HG03025 (cell line): Measurements from ENCODE around the gene TP53BP2.
"Not testable (repeated sequence)": the region's sequence is repeated elsewhere in the genome, so short reads cannot be mapped to it uniquely, and the experiment has no call there.

Experiments used
- ATAC-seq: cut with Tn5 transposase; IDR thresholded peaks from one replicate; pipeline ENCODE4 v1.9.1; 2021; ENCODE audit warnings: mild to moderate bottlenecking, moderate library complexity; ENCODE audit not compliant: unreplicated experiment, low FRiP score

The TP53BP2 gene

DNA sequence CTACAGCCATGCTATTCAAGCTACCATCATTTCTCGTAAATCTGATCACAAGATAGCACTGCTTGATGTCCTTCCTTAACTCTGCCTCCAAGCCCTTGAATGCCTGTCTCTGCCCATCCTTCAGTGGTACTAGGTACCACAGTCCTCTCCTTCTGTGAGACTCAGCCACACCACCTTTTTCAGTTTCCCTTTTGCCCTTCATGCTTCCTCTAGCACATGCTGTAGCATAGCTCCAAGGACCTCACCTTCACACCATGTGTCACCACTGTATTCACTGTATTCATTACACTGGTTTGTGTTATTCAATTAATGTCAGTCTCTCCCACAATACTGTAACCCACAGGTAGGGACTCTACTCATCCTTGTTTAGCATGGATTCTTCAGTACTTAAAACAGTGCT is 8.0 kb upstream of the TP53BP2 start:
- ATAC-seq = no peak

DNA sequence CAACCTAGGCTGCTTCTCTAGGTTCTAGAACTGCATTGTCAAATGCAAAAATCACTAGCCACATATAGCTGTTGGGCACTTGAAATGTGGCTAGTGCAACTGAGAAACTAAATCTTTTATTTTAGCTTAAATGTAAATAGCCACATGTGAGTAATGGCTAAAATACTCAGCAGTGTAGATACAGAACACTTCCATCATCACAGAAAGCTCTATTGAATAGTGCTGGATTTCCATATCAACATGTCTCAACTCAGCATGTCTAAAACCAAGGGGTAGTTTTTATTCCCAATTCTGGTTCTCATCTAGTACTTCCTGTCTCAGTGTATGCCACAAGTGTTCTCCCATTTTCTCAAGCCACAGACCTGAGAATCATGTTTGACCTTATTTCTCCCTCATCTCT is 7.5 kb upstream of the TP53BP2 start:
- ATAC-seq = no peak

DNA sequence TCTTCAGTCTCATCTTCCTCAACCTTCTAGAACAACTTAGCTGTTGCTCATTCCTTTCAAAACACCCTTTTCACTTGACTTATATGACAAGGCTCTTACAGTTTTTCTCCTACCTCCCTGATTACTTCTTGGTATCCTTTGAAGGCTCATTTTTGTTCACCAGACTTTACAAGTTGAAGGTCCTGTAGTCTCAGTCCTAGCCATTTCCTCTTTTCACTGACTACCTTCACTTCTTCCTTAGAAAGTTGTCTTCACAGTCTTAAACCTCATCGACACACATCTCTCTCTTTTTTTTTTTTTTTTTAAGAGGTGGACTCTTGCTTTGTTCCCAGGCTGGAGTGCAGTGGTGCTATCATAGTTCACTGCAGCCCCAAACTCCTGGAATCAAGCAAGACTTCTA is 6.6 kb upstream of the TP53BP2 start:
- ATAC-seq = no peak

DNA sequence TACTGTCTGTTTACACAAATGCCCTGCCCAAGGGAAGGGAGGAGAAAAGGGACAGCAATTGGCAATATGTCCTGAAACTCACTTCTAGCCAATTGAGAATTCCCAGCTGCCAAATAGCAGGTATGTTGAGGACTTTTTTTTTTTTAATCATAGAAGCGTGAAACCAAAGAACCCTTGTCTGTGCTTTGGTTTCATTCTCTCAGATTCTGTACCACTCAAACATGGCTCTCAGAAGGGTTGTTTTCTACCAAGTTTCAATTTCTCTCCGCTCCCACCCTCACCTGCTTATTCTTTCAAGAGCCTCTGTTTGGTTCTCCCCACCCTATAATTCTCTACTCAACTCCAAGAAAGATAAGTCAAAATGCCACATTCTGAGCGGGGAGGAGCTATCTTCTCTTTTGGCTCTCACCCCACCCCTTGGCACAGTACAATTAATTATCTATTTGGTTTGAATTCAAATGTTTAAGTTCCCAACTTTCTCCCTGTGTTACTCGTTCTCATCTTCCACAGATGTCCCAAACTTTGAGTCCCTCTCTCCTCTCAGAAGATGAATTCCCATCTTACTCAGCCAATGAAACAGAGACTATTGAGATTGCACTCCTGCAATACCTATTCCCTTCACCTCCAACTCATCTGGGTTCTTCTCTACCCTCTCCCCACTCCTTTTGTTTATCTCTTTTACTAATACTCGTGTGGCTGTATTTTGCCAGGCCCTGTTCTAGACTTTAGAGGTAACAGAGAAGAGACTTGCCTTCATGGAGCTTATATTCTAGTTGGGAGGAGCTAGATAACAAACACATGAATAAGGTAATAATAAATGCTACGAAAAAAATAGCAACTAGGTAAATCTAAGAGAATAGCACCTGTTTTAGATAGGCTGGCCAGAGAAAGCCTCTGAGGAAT is 3.9 kb upstream of the TP53BP2 start:
- ATAC-seq = no peak

DNA sequence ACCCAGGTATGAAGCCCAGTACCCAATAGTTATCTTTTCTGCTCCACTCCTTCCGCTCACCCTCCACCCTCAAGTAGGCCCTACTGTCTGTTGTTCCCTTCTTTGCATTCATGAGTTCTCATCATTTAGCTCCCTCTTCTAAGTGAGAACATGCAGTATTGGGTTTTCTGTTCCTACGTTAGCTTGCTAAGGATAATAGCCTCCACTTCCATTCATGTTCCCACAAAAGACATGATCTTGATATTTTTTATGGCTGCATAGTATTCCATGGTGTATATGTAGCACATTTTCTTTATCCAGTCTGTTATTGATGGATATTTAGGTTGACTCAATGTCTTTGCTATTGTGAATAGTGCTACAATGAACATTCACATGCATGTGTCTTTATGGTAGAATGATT is 2.8 kb upstream of the TP53BP2 start:
- ATAC-seq = no peak

DNA sequence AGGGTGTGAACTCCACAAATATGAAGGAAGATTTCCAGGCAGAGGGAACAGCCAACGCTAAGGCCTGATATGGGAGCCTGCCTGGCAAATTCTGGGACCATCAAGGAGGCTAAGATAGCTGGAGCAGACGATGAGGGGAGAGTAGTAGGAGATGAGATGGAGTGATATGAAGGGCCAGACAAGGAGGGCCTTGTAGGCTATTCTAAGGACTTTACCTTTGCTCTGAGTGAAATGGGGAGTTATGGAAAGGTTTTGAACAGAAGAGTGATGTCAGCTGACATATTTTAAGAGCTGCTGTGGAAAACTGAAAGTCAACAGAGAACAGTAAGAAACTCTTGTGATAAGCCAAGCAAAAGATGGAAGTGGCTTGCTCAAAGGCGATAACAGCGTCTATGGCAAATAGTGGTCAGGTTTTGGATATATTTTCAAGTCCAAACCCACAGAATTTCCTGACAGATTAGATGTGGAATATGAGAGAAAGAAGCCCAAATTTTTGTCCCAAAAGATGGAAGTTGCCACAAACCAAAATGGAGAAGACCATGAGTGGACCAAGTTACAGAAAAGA is 2.1 kb upstream of the TP53BP2 start:
- ATAC-seq = no peak

DNA sequence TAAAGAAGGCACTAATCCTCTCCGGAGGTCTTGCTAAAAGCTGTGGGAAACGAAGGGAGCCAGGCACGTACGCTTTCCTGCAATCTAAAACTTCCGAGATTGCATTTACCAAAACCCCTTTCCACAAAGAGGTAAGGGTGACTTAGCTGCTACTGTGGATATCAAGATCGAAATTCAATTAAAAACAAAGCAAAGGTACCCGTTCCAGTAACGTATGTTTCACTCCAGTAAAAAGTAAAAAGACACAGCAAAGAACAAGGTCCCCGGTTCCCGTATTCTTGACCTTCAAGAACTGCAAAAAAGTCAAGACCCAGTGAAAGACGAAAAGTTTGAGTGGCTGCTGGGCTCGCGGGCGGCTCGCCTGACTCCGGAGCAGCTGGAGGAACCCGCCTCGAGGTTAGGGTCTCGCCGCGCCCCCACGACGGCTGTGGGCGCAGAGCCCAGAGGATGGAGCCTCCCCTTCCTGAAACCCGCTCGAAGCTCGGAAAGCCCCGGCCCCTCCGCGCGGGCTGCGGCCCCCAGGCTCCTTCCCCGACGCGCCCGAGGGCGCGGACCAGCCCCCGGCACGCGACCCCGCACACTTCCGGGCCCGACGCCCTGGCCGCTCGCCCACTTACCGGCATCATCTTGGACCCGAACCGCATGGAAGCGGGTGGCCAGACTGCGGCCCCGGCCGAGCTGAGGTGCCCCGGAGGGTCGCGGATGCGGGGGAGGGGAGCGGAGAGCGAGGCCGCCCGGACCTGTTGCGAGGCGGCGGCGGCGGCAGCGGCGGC is 524 bp downstream of the TP53BP2 start:
- no peak for ATAC-seq

DNA sequence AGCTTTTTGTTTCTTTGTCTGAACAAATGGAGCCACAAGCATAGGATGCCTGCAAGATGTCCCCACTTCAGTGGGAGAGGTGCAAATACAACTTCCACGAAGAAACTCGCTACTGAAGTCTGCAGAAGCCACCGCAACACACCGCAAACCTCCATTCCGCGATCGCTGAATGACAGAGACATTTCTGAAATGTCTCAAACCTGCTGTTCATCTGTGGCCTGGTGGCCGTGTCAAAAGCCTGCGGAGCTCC is 1.0 kb downstream of the TP53BP2 start:
- ATAC-seq = no peak

DNA sequence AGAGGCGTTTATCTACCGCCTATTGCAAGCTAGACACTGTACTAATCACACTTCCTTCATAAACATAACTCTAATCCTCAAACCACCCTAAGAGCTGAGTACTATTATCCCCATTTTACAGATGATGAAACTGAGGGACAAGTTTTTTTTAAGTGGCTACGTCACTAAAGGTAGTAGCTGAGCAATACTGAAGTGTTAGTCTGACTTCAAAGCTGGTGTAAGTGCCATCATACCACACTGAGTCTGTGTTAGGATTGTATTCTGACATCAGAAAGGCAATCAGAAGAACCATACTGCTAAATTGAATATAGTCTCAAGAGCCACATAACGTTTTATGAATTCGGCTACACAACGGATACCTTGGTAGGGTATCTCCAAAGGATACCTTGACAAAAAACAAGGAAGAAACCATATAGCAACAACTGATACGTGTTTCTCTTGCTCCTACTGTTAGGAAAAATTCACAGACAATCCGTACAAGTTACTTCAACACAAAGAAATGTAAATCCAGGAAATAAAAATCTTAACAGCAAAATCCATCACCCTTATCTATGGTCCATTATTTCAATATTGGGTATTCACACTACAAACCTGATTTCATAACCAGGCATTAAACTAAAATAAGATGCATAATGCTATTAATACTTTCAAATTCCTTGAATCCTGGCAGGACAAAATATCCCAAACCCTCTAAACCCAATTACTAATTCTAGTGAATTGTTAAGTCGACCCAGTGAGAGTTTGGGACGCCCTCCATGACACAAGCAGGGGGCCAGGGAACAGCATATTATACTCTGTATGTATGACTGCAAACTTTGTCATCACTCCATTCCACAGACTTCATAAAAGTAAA is 1.6 kb downstream of the TP53BP2 start:
- ATAC-seq = no peak

DNA sequence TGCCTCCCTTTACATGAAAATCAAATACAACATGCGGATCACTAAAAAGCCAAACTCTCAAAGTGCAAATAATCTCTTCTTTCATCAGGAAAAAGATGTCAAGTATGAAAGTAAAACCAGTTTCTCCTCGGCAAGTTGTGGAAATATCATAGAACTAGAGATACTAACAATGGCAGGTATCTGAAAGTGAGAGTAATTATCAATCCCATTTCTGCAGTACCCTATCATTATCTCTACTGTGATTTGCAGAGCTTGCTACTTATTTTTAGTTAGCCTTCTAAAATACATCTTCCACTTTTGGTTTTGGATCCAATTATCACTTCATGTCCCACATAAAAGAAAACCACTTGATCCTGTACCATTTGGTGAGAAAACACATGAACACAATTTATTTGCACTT is 3.0 kb downstream of the TP53BP2 start:
- ATAC-seq = no peak

DNA sequence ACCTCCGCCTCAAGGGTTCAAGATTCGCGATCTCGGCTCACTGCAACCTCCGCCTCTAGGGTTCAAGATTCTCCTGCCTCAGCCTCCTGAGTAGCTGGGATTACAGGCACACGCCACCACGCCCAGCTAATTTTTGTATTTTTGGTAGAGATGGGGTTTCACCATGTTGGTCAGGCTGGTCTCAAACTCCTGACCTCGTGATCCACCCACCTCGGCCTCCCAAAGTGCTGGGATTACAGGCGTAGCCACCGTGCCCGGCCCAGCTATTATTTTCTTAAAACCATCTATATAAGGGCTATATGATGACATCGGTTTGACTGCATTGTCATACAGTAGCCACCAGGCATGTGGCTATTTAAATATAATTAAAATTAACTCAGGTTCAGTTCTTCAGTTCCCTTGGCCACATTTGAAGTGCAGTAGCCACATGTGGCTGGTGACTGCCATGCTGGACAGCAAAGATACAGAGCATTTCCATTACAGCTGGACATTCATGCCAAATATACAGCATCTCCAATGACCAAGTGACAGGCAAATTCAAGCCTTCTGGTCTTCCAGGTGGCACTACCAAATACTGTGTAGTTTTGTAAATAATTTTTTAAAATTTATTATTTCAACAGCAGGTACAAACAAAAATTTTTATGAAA is 3.6 kb downstream of the TP53BP2 start:
- ATAC-seq = not testable (repeated sequence)

DNA sequence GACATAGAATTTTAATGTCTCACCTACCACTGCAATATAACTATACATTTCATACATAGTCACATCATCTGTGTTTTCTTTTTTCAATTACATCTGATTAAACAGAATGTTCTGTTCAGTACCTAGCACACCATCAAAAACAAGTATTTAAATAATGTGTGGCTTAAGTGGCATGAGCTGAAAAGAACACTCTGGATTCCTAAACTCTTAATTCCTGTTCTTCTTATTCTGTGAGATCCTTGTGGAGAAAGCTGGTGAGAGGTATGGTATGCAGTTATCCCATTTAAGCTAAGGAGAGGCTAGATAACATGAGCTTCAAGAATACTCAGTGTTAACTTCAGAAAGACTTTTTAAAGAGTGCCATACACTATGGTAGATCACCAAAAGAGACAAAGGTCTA is 5.5 kb downstream of the TP53BP2 start:
- ATAC-seq = no peak

DNA sequence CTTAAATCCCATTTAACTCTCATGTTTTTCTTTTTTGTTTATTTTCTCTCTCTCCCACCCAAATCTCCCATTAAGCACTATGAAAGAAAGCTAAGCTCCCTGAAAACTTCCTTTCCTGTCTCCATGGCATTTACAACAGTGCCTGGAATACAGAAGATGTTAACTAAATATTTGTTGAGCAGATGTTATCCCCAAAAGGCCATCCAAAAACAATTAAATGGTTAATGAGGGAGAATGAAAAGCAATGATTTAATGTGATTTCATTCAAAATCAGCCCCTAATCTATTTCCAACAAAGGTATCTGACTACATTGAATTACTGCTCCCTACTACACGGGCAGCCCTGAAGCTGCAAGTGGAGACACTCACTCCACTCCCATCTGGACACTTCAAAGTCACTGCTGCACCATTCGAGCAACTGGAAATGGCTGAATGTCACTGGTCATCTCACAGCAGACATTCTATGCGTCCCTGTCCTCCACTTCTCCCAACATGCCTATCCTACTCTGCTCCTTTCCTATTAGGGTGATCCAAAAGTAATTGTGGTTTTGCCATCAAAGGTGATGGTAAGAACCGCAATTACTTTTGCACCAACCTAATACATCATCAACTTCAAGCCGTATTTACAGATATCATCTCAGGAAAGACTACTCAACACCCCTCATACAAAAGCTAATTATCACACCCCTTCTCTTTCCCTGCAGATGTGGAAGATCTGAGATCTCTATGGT is 7.5 kb downstream of the TP53BP2 start:
- ATAC-seq = no peak

DNA sequence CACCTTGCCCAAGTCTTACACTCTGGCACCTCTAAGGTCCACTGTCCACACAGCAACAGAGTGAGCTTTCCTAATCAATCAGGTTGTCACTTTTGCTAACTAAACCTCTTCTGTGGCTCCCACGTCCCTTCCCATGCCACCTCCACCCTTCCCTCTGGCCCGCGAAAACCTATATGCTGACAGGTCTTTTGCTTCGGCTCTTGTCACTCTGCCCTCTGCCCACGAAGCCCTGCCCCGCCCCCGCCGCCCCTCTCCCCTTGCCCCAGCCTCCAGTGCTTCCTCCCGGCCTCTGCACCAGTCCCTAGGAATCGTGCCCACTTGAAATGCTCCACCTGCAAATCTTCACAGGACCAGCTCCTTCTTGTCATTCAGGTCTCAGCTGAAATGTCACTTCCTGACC is 8.1 kb downstream of the TP53BP2 start:
- no peak for ATAC-seq

DNA sequence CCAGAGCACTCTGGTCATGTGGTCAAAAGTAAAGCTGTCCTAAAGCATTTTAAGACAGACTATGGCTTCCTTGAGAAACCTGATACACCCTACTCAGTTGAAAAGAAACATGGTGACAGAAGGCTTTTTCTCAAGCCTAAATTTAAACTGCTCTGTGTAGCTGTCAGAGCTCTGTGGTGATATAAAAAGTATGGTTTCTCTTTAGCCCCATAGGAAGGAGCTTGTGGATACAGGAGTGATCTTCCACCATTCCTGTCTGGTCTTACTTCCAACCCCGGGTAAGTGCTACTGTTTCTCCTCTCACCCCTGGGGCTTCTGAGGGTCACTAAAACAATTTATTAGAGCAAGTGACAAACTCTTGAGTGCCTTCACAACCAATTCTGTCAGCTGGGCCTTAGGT is 8.5 kb downstream of the TP53BP2 start:
- ATAC-seq = no peak

DNA sequence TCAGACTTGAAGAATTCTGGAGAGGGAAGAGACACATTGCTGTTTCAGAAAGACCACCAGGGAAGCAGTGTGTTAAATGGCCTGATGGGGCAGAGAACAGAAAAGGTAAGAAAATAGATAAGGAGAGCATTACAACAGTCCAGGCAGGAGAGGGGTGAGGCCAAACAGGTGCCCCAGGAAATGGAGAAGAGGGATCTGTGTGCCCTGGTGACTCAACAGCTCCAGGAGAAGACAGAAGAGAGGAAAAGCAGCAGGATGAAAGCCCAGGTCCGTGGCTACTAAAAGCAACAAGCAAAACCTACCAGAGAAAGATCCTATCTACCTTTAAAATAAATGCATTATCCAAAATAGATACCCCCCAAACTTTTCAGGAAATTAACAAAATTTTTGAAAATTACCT is 9.2 kb downstream of the TP53BP2 start:
- no peak for ATAC-seq

DNA sequence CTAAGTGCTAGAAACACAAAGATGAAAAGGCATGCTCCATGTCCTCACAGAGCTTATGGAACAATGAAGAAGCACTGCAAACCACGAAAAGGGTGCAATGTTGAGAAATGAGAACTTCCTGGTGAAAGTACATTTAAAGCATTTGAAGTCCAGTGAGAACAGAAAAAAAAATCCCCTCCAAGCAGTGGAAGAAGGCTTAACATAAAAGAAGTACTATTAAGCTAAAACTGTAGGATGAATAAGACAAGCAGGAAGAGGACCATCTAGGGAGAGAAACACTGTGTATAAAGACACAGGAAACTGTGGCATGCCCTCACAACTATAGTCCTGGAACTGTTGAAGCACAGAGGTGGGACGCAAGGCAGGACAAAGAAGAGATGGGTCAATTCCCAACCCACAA is 10.0 kb downstream of the TP53BP2 start:
- ATAC-seq = no peak

DNA sequence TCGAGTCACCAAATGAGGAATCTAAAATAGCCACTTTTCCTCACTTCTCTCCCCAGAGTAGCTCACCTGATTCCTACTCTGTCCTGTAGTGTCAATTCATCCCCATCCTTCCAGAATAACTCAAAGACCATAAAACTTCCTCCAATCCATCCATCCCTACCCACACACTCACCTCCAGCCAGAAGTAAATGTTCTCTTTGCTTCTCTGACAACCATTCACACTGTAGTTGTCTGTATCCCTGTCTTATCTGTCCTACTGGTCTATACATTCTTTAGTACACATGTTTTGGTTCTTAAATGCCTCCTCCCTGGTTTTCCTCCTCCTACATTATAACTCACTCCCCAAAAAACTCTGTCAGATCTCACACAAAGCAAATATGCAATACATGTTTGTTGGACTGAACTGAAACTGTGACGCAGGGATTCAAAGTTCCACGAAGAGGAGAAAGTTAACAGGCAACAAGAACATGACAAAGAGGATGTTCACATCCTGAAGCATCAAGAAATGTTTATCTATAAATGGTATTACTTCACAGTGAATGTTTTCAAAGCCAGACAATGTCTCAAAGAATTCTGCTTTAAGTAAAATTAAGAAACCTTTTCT is 11.0 kb downstream of the TP53BP2 start:
- ATAC-seq = no peak

DNA sequence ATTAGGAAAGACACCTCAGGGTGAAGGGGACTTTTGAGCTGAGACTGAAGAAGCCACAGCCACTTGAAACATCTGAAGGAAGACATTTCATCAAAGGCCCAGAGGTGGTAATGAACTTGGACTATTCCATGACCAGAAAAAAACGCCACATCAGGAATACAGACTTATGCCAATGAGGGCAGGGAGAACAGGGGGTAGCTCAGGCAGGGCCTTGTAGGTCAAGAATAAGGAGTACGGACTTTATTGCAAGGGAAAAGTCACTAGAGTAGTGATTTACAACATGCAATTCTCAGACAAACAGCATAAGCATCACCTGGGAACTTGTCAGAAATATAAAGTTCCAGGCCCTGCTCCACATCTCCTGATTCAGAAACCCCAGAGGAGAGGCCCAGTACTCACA is 11.8 kb downstream of the TP53BP2 start:
- no peak for ATAC-seq

DNA sequence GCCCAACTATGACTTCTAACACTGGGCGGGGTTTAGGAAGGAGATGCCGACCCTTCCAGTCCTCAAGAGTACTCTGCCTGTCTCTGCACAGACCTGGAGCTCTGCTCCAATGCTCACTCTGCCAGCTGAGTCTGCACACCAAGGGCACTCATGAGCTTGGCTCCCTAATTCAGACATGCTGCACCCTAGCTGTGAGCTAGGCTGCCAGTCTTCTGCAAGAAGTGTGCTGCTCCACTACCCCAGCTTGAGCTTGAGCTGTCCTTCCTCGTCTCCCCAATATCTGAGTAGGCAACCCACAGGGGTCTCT is 13.2 kb downstream of the TP53BP2 start:
- no peak for ATAC-seq
